Naive thymus-derived CD4-positive, alpha-beta T cell (primary cell): Measurements from ENCODE around the gene BCAN. TPM values are rescaled to one million over a fixed set of nuclear protein-coding genes. Genes with fewer than 3 reads are reported as not detected.

Experiments used
- ATAC-seq: fragments of 150-1000 bp; cut with Tn5 transposase; 2 replicates; pipeline ENCODE4 v1.10.0; 2021; ENCODE audit warnings: mild to moderate bottlenecking, moderate library complexity
- CTCF ChIA-PET: fragments of 350-600 bp; sonication (Branson Sonifier 250); formaldehyde crosslinking; loops from one replicate; lab custom pipeline; 2021; ENCODE audit warnings: antibody characterized with exemption; lab: Charles Lee
- POLR2A ChIA-PET: fragments of 350-600 bp; sonication (Branson Sonifier 250); formaldehyde crosslinking; loops from one replicate; lab custom pipeline; 2021; ENCODE audit warnings: antibody characterized with exemption, inconsistent platforms; lab: Charles Lee
- DNase-seq, 9 donors: peaks; one replicate each; pipeline versions ENCODE4 v3.0.0 to v3.0.0-alpha.2; 2020 to 2022; ENCODE audit warnings: mixed read lengths in 1 of 9
- H3K27ac ChIP-seq: one replicate; pipeline ENCODE4 v1.7.0; 2013; ENCODE audit warnings: mild to moderate bottlenecking, low read depth, low read length, moderate library complexity
- H3K27me3 ChIP-seq, 2 donors: one replicate each; pipeline ENCODE4 v1.7.0; 2013; ENCODE audit warnings: low read length in 2 of 2, mild to moderate bottlenecking in 2 of 2, moderate library complexity in 2 of 2; ENCODE audit not compliant: control insufficient read depth in 2 of 2, insufficient read depth in 2 of 2
- H3K36me3 ChIP-seq, 3 experiments: 1 replicate in 2 of 3; 2 replicates in 1 of 3; pipeline ENCODE4 v1.7.0; 2013; ENCODE audit warnings: low read length in 3 of 3, mild to moderate bottlenecking in 3 of 3, moderate library complexity in 1 of 3; ENCODE audit not compliant: insufficient read depth in 3 of 3, control insufficient read depth in 2 of 3
- H3K4me1 ChIP-seq, 2 donors: one replicate each; pipeline ENCODE4 v1.7.0; 2013; ENCODE audit warnings: low read length in 2 of 2, mild to moderate bottlenecking in 2 of 2, moderate library complexity in 1 of 2; ENCODE audit not compliant: control insufficient read depth in 2 of 2, insufficient read depth in 2 of 2
- H3K4me3 ChIP-seq: 2 replicates; pipeline ENCODE4 v1.7.0; 2013; ENCODE audit warnings: mild to moderate bottlenecking, low read length
- H3K9me3 ChIP-seq, 3 experiments: 1 replicate in 2 of 3; 2 replicates in 1 of 3; pipeline ENCODE4 v1.7.0; 2013; ENCODE audit warnings: low read length in 3 of 3; ENCODE audit not compliant: control insufficient read depth in 2 of 3
- H3K27ac Mint-ChIP-seq, 9 donors: one replicate each; pipeline ENCODE4 v1.8.0; 2020 to 2022; ENCODE audit warnings: mixed read lengths in 9 of 9, mild to moderate bottlenecking in 8 of 9, moderate library complexity in 5 of 9, inconsistent platforms in 2 of 9
- H3K27me3 Mint-ChIP-seq, 5 donors: one replicate each; pipeline ENCODE4 v1.8.0; 2021 to 2022; ENCODE audit warnings: mixed read lengths in 5 of 5, mild to moderate bottlenecking in 1 of 5
- H3K36me3 Mint-ChIP-seq, 5 donors: one replicate each; pipeline ENCODE4 v1.8.0; 2020 to 2022; ENCODE audit warnings: mixed read lengths in 5 of 5, mild to moderate bottlenecking in 3 of 5, inconsistent platforms in 1 of 5
- H3K4me1 Mint-ChIP-seq, 7 donors: one replicate each; pipeline ENCODE4 v1.8.0; 2020 to 2022; ENCODE audit warnings: mixed read lengths in 7 of 7, mild to moderate bottlenecking in 3 of 7, inconsistent platforms in 1 of 7
- H3K4me3 Mint-ChIP-seq, 10 donors: one replicate each; pipeline ENCODE4 v1.8.0; 2020 to 2022; ENCODE audit warnings: mild to moderate bottlenecking in 10 of 10, mixed read lengths in 10 of 10, moderate library complexity in 6 of 10, inconsistent platforms in 2 of 10
- H3K9me3 Mint-ChIP-seq, 11 donors: one replicate each; pipeline ENCODE4 v1.8.0; 2020 to 2022; ENCODE audit warnings: mixed read lengths in 11 of 11, mild to moderate bottlenecking in 4 of 11, inconsistent platforms in 1 of 11, moderate library complexity in 1 of 11
- intact Hi-C, 2 donors: fragments of 100-400 bp; cut with micrococcal nuclease; formaldehyde crosslinking; loops; one replicate each; pipeline ENCODE4 v1.15.1; 2023
- polyA plus RNA-seq, 2 donors: library from polyadenylated mRNA; unstranded; fragments of 300-500 nt; fragmentation: Illumina TruSeq; gene quantifications; one replicate each; pipeline ENCODE4 v1.2.3, GENCODE V29; 2021
- total RNA-seq, 6 experiments: library from RNA in 5 of 6; stranded (reverse) in 5 of 6; gene quantifications; 1 replicate in 5 of 6; 2 replicates in 1 of 6; pipeline ENCODE4 v1.2.3 and lab custom pipeline; 2021 to 2026

The BCAN gene
- total and polyA plus RNA-seq, 7 experiments from 2014 or later = not detected

- ChIA-PET CTCF (interaction anchor here (0.8 to 1.8 kb wide), 10 partner anchors 12 to 185 kb away, joined by 3 to 5 read pairs (median 4); no protein-coding TSS in a partner anchor), POLR2A (no interaction called here)
- intact Hi-C loops = loop anchor here (1.0 kb wide), 3 partner anchors 18 to 53 kb away; no protein-coding TSS in a partner anchor
- Histone ChIP-seq H3K4me1 (peaks cover 3 to 6% of the 10 kb centered on the region in 2 donors), H3K27ac (no peak overlapping the region), H3K4me3 (no peak overlapping the region), H3K9me3 (no peaks in the 10 kb centered on the region), H3K36me3 (no peaks in the 10 kb centered on the region), H3K27me3 (peaks cover 11 to 20% of the 10 kb centered on the region in 2 donors)
- Mint-ChIP-seq H3K36me3 (peaks cover 0 to 4% (median 0%) of the 10 kb centered on the region in 5 donors), H3K27me3 (peaks cover 50 to 82% (median 60%) of the 10 kb centered on the region in 5 donors), H3K27ac (peak overlapping the region in 1 of 9 donors; percentile 1), H3K4me1 (peaks cover 8 to 17% (median 14%) of the 10 kb centered on the region in 7 donors), H3K4me3 (peak overlapping the region in 9 of 10 donors; percentile 6 to 70 (median 49)), H3K9me3 (peaks cover 0 to 2% (median 0%) of the 10 kb centered on the region in 11 donors)
- ATAC-seq (peak; percentile 61), DNase-seq (peak in 2 of 9 donors; percentile 23 to 34)
Measured at GRCh38 chr1:156677616-156678596, 36.0 kb downstream of the BCAN start.

- Histone ChIP-seq H3K4me3 (no peak overlapping the region), H3K9me3 (no peaks in the 10 kb centered on the region), H3K27ac (no peak overlapping the region), H3K4me1 (peaks cover 6 to 18% of the 10 kb centered on the region in 2 donors), H3K27me3 (peaks cover 11 to 20% of the 10 kb centered on the region in 2 donors), H3K36me3 (no peaks in the 10 kb centered on the region)
- CTCF ChIA-PET = interaction anchor here (3.4 kb wide), 1 partner anchor 46 kb away, joined by 12 read pairs; no protein-coding TSS in a partner anchor
- Mint-ChIP-seq H3K27me3 (peaks cover 38 to 64% (median 56%) of the 10 kb centered on the region in 5 donors), H3K36me3 (peaks cover 0 to 4% (median 0%) of the 10 kb centered on the region in 5 donors), H3K4me1 (peaks cover 21 to 34% (median 30%) of the 10 kb centered on the region in 7 donors), H3K27ac (no peak overlapping the region), H3K9me3 (peaks cover 0 to 2% (median 0%) of the 10 kb centered on the region in 11 donors), H3K4me3 (no peak overlapping the region)
- DNase-seq (no peak), ATAC-seq (no peak)
- POLR2A ChIA-PET = no interaction called here
- intact Hi-C loops = no loop called here
Measured at GRCh38 chr1:156680056-156680455, 38.1 kb downstream of the BCAN start.

- peaks cover 0 to 4% (median 0%) of the 10 kb centered on the region in 5 donors for H3K36me3 Mint-ChIP-seq
- CTCF ChIA-PET = interaction anchor here (0.8 to 3.4 kb wide), 5 partner anchors 10 to 45 kb away, joined by 3 to 12 read pairs (median 4); no protein-coding TSS in a partner anchor
- intact Hi-C loops = no loop called here
- Histone ChIP-seq H3K36me3 (no peaks in the 10 kb centered on the region), H3K4me3 (no peak overlapping the region), H3K4me1 (peaks cover 6 to 18% of the 10 kb centered on the region in 2 donors), H3K9me3 (no peaks in the 10 kb centered on the region), H3K27ac (no peak overlapping the region), H3K27me3 (peaks cover 11 to 20% of the 10 kb centered on the region in 2 donors)
- ATAC-seq = no peak
- POLR2A ChIA-PET = interaction anchor here (0.6 to 3.9 kb wide), 3 partner anchors 46 to 89 kb away, joined by 3 to 21 read pairs (median 3); partner anchors contain the start of genes ISG20L2 and METTL25B
- H3K27ac Mint-ChIP-seq = no peak overlapping the region
- DNase-seq = no peak
- no peak overlapping the region for H3K4me3 Mint-ChIP-seq
- peaks cover 21 to 34% (median 30%) of the 10 kb centered on the region in 7 donors for H3K4me1 Mint-ChIP-seq
- H3K9me3 Mint-ChIP-seq = peaks cover 0 to 2% (median 0%) of the 10 kb centered on the region in 11 donors
- H3K27me3 Mint-ChIP-seq = peaks cover 38 to 56% (median 48%) of the 10 kb centered on the region in 5 donors
Measured at GRCh38 chr1:156681196-156681960, 39.5 kb downstream of the BCAN start.

- Histone ChIP-seq H3K4me3 (no peak overlapping the region), H3K4me1 (peaks cover 6 to 18% of the 10 kb centered on the region in 2 donors), H3K27me3 (peaks cover 11 to 15% of the 10 kb centered on the region in 2 donors), H3K27ac (no peak overlapping the region), H3K36me3 (no peaks in the 10 kb centered on the region), H3K9me3 (no peaks in the 10 kb centered on the region)
- H3K4me1 Mint-ChIP-seq = peaks cover 18 to 30% (median 29%) of the 10 kb centered on the region in 7 donors
- H3K27ac Mint-ChIP-seq = no peak overlapping the region
- peaks cover 0 to 2% (median 0%) of the 10 kb centered on the region in 11 donors for H3K9me3 Mint-ChIP-seq
- ChIA-PET CTCF (interaction anchor here (1.1 to 3.4 kb wide), 3 partner anchors 9 to 44 kb away, joined by 3 to 12 read pairs (median 4); no protein-coding TSS in a partner anchor), POLR2A (interaction anchor here (0.6 to 3.9 kb wide), 4 partner anchors 45 to 110 kb away, joined by 3 to 21 read pairs (median 3); partner anchors contain the start of genes ISG20L2 and METTL25B)
- H3K36me3 Mint-ChIP-seq = peaks cover 0 to 4% (median 0%) of the 10 kb centered on the region in 5 donors
- intact Hi-C loops = no loop called here
- H3K4me3 Mint-ChIP-seq = no peak overlapping the region
- peaks cover 36 to 51% (median 43%) of the 10 kb centered on the region in 5 donors for H3K27me3 Mint-ChIP-seq
- no peak for DNase-seq
- ATAC-seq = no peak
Measured at GRCh38 chr1:156682166-156682890, 40.4 kb downstream of the BCAN start.

- Mint-ChIP-seq H3K9me3 (peaks cover 0 to 2% (median 0%) of the 10 kb centered on the region in 11 donors), H3K27me3 (peaks cover 24 to 43% (median 27%) of the 10 kb centered on the region in 5 donors), H3K27ac (peak overlapping the region in 3 of 9 donors; percentile 16 to 78 (median 69)), H3K4me1 (peaks cover 11 to 23% (median 17%) of the 10 kb centered on the region in 7 donors), H3K36me3 (no peaks in the 10 kb centered on the region), H3K4me3 (peak overlapping the region in 2 of 10 donors; percentile 45 to 49)
- peak in 3 of 9 donors; percentile 31 to 42 (median 34) for DNase-seq
- POLR2A ChIA-PET = interaction anchor here (3.9 kb wide), 1 partner anchor 43 kb away, joined by 21 read pairs; the partner anchor contains the start of genes ISG20L2 and METTL25B
- Histone ChIP-seq H3K4me3 (no peak overlapping the region), H3K4me1 (peaks cover 3 to 18% of the 10 kb centered on the region in 2 donors), H3K9me3 (no peaks in the 10 kb centered on the region), H3K27ac (no peak overlapping the region), H3K36me3 (no peaks in the 10 kb centered on the region), H3K27me3 (peaks cover 0 to 4% of the 10 kb centered on the region in 2 donors)
- CTCF ChIA-PET = interaction anchor here (1.0 to 8.9 kb wide), 5 partner anchors 22 to 176 kb away, joined by 3 to 234 read pairs (median 4); partner anchors contain the start of genes CRABP2, ISG20L2, METTL25B and NTRK1
- peak; percentile 67 for ATAC-seq
- intact Hi-C loops = no loop called here
Measured at GRCh38 chr1:156684227-156684782, 42.4 kb downstream of the BCAN start.
